Stimulated activated CD4-positive, alpha-beta T cell treated with anti-CD3 and anti-CD28 coated beads, Interleukin-1b, Interleukin-23, amount 100 ng/mL, for 4 hours (primary cell): ENCODE results near the gene APOO.

Experiments used
- DNase-seq, 2 donors: peaks; one replicate each; pipeline ENCODE4 v3.0.0-alpha.2; 2020; ENCODE audit warnings: low read depth in 2 of 2

The APOO gene

DNA sequence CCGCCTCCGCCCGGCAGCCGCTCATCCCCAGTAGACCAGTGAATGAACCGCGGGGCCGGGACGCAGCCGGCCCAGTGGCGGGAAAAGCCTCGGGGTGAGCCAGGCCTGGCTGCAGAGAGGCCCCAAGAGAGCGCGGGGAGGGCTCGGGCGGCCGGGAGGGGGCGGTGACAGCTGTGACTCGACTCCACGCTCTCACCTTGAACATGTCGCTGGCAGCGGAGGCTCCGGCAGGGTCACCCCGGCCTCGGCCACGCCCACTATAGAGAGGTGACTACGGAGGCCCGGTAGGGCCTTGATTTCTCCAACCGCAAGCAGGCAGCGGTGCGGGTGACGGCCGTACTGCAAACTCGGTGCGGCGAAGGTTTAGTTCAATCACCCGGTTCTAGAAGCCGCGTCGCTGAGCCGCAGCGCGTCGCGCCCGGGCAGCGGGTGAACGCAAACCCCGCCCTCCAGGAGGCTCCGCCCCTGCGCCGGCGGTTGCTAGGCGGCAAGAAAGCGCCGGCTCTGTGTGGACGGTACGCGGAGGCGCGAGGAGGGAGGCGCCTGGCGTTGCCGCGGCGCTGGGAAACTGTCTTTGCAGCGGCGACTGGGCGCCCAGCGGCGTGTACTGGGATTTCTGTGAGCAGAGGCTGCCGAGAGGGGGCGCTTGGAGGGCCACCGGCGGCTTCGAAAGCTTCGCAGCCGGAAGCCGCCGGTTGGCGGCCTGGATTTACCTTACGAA lies at the start of gene APOO, which contains the start of gene CXorf58:
APOO (minus strand) TSS at position 441 of the 721 bp plus-strand sequence; CDS start at position 205, 236 bp downstream.
CXorf58 (plus strand) TSS at position 509 of the 721 bp plus-strand sequence. CDS start 2,297 bp downstream, outside the sequence.
- DNase-seq = peak; percentile 80 to 82

DNA sequence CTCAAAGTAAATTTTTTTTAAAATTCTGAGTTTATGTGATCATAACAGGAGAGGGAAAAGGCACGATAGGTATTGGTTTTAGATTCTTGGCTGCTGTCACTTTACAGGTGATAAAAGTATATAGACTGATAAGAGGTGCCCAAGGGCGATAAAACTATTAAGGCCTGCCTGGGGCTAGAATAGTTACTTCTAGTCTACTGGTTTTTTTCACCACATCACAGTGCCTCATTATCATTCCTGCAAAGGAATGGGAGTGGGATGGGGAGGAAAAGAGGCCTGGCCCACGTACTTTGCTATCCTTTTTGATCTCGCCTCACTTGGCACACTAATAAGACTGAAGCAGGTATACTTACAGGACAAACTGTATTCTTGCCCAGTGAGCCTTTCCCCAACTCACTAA lies 46.7 kb upstream of the APOO start:
- no peak for DNase-seq

DNA sequence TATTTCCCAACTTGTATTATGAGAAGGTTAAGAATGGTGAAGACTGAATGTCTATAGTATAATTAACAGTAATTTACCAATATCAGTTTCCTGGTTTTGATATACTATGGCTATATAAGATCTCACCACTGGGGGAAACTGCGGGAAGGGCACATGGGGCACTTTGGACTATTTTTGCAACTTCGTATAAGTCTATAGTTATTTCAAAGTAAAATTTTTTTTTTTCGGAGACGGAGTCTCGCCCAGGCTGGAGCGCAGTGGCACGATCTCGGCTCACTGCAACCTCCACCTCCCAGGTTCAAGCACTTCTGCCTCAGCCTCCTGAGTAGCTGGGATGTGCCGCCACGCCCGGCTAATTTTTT lies 46.2 kb upstream of the APOO start:
- DNase-seq = no peak

DNA sequence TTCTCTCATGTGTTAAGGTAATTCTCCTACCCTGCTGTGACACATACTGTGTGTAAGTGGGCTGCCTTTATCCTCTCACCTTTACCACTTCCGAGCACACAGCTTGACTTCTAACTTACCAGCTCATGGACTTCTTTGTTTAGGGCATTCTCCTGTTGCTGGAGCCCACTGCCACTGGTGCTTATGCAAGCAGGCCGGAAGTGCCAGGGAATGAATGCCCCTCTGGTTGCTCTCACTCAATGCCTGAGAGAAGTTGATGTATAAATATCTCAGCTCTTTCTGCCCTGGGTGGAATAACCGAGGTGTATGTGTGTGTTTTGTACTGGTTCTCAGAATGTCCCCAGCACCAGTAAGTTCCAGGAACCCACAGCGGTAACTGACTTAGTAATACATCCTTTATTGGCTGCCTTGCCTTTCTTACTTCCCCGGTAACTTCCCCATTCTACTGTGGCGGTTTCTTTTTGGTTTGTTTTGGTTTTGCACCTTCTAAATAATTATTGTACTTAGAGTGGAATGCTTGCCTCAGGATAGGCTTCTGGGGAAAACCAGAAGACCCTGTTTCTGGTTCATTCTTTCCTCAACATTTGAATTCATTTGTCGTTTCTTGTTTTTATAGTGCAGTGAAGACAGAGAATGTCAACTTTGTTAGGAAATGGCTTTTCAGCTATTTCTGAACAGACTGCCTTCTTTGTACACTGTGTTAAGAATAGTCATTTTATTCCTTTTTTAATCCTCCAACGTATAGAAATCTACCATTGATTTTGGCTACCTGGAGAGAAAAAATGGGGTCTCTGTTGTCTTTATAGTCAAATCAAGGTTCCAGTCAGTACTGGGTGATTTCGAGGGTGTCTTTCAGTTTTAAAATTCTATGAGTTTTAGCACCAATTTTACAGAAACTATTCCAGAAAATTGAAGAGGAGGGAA lies 45.5 kb upstream of the APOO start:
- peak; percentile 3 to 9 for DNase-seq

DNA sequence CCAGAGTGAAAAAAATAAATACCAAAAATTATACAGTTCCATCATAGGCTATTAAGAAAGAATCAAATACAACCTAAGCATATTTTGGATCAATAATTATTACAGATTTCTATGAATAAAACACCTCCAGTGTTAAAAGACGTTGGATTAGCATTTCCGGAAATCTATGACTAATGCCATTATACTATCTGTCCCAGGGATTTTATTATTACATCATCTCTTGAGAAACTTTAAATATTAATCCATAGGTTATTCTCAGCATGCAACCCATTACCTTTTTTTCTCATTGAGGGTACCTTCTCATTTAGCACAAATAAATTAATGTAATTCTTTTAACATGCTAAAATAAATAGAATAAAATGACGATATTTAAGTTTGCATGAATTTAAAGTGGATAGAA lies 44.7 kb upstream of the APOO start:
- no peak for DNase-seq

DNA sequence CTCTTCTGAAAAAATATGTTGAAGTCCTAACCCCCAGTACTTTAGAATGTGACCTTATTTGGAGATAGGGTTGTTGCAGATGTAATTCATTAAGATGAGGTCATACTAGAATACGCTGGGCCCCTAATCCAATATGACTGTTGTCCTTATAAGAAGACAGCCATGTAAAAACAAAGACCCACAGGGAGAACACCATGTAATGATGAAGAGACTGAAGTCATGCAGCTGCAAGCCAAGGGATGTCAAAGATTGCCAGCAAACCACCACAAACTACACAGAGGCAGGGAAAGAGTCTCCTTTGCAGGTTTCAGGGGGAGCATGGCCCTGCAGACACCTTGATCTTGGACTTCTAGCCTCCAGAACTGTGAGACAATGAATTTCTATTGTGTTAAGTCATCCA lies 37.5 kb upstream of the APOO start:
- no peak for DNase-seq

DNA sequence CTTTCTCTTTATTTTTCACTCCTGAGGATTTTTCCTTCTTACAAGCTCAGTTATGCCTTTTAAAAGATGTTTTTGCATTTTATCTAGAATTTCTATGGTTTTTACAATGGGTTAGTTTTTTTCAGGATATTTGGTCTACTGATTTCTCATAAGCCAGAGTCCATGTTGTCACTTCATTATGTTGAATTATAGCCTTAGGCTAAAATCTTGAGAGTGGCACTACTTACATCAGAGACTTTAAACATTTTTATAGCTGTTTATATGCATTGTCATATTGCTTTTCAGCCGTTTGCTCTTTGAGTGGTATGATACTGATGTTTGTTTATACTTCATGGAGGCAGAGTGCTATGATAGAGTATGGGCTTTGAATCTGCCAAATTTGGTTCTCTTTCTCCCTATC lies 36.5 kb upstream of the APOO start:
- DNase-seq = no peak

GRCh38 chrX:23939203-23939602 lies 31.5 kb upstream of the APOO start:
- no peak for DNase-seq

GRCh38 chrX:23938690-23939089 lies 31.0 kb upstream of the APOO start:
- no peak for DNase-seq

- DNase-seq = no peak
Observed at GRCh38 chrX:23937100-23937499, 29.4 kb upstream of the APOO start.

- no peak for DNase-seq
Observed at GRCh38 chrX:23936180-23936579, 28.4 kb upstream of the APOO start.

- DNase-seq = no peak
Observed at GRCh38 chrX:23935106-23935505, 27.4 kb upstream of the APOO start.

- no peak for DNase-seq
Observed at GRCh38 chrX:23932046-23932445, 24.3 kb upstream of the APOO start.

DNA sequence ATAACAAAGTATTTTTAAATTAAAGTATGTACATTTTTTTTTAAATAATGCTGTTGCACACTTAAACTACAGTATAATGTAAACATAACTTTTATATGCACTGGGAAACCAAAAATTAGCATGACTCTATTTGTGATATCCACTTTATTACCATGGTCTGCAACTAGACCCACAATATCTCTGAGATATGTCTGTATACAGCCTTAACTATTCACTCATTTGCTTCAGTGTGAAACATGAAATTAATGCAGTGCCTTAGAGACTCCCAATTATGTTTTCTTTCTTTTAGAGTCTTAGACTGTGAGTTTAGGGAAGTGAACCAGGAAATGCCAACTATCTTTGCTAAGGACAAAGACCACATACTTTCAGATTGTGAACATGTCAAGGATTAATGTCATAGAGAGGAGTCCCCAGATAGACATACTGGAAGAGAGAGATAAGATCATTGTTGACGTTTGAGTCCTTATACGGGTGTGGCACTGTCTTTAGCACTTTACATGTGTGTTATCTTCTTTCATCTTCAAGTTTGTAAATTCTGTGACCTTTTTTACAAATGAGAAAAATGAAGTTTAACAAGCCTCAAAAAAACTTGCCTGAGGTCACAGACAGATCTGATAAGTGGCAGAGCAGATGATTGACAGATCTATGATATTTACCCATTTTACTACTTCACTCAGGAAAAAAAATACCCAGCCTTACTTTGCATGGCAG lies 23.3 kb upstream of the APOO start:
- no peak for DNase-seq

DNA sequence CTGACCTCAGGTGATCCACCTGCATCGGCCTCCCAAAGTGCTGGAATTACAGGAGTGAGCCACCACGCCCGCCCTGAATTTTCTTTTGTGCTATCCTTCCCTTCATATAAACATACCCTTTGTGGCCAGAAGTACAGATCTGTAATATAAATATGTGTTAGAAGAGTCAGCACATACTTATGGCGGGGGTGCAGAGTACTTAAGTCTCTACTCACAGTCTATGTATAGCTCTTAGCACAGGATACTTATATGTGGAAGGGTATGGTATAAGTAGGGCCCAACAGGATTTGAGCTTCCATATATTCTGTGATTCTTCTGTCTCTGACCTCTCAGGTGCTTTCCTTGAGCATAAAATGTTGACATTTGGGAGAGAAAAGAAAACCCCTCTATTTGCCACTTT lies 18.3 kb upstream of the APOO start:
- DNase-seq = no peak

DNA sequence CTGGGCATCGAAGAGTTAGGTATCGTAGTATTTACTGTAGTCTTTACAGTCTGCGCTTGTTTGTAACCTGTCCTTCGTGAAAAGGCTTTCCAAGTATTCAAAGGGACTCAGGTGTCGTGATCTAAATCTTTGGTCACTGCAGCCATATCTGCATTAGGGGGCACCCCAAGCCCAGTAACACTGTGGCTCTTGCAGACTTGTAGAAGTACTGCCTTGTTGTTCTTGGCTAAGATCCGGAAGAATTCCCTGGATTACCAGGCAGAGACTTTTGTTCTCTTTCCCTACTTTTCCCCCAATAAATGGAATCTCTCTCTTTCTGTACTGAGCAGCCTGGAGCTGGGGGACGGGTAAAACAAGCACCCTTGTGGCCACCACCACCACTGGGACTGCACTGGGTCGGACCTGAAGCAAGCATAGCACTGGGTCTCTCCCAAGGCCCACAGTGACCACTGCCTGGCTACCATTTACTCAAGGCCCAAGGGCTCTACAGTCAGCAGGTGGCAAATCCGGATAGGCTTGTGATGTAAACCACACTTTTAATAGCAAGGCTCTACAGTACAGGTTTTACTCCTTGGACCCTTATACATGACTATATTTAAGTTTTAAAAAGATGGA lies 12.1 kb upstream of the APOO start:
- no peak for DNase-seq

- DNase-seq = no peak
Observed at GRCh38 chrX:23919148-23919547, 11.4 kb upstream of the APOO start.

DNA sequence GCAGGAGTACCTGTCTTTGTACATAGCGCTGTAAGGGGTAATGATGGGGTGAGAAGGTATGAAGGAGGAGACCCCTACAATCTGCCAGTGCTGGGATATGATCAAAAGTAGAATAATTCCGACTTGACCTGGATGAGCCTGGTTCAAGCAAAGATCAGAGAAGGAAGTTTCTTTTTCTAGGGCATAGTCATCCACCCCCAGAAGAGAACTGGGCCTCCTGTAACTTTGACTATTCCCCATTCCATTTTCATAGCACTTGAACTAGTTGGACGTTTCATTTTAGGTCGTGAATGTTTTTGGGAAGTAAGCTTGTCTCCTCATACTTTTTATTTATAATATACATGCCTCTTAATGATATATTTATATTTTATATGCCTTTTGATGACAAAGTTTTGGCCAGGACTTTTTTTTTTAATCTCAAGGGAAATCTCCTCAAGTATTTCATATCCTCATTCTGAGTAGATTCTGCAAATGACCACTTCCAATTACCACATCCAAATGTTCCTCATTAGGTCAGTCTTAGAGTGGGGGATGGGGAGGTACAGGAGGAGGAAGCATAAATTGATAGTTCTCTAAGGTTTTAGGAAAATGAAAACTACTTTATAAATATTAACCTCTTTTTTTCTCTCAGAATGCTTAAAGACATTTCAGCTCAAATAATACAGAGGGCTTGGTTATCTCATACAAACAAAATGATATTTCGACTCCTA lies 3.5 kb upstream of the APOO start:
- DNase-seq = no peak

DNA sequence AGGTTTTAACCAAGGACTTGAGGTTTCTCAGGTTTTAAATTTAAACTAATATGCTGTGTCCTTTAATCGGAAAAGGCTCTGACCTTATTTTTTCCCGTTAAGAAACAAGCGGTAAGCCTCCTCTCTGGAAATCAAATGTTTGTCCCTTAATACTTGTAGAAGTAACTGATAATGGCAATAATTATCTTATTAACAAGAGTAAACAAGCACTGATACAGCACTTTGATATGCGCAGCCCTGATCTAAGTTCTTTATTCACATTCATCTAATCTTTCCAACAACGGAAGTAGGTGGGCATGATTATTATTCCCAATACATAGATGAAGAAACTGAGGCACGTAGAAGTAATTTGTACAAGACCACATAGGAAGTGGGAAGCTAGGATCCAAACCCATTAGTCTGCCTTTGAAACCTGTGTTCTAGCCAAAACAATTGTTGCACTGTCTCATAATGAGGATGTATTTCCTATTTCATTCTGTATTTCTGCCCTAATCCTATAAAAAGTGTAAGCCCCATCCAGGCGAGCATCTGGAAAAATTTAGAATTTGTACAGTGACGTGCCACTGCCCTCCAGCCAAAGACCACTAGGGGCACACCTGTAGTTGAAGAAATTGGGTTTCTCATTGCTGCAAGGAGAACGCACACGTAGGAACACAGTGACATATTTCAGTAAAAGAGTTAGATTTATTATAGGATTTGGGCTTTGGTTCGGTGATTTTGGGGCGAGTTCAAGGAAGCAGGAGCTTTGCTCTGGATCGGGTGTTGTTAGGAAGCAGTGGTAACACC lies 674 bp upstream of the APOO start:
- no peak for DNase-seq

GRCh38 chrX:23907111-23907497 lies 634 bp downstream of the APOO start:
- DNase-seq = no peak
